Uterus (tissue), 4 donors: ENCODE measurements around the gene CDRT15. TPM values are rescaled to one million over a fixed set of nuclear protein-coding genes. Genes with fewer than 3 reads are reported as not detected.
A peak's percentile ranks its signal among the peaks of the same experiment; 100 is the strongest.

Source experiments
- DNase-seq, 2 donors: peaks; one replicate each; pipeline ENCODE4 v3.0.0-alpha.2; 2019 to 2020
- H3K27ac ChIP-seq, 2 donors: fragments of 200-600 bp; sonication (generic); 1 replicate in 1 of 2; 2 replicates in 1 of 2; pipeline ENCODE4 v1.5.1; 2016 to 2018
- H3K27me3 ChIP-seq, 2 donors: fragments of 200-600 bp; sonication (generic); one replicate each; pipeline ENCODE4 v1.5.1; 2018 to 2019; ENCODE audit warnings: control low read depth in 1 of 2
- H3K36me3 ChIP-seq, 2 donors: fragments of 200-600 bp; sonication (generic); one replicate each; pipeline ENCODE4 v1.5.1; 2019; ENCODE audit warnings: control low read depth in 1 of 2
- H3K4me1 ChIP-seq, 2 donors: fragments of 200-600 bp; sonication (generic); one replicate each; pipeline ENCODE4 v1.5.1; 2018 to 2019; ENCODE audit warnings: control low read depth in 1 of 2
- H3K4me3 ChIP-seq, 2 donors: fragments of 200-600 bp; sonication (generic); 1 replicate in 1 of 2; 2 replicates in 1 of 2; pipeline ENCODE4 v1.5.1; 2018 to 2019; ENCODE audit warnings: mild to moderate bottlenecking in 1 of 2
- H3K9me3 ChIP-seq, 2 donors: fragments of 200-600 bp; sonication (generic); one replicate each; pipeline ENCODE4 v1.5.1; 2019; ENCODE audit warnings: control low read depth in 1 of 2
- POLR2A ChIP-seq, 2 donors: fragments of 450-650 bp; IDR thresholded peaks; one replicate each; pipeline ENCODE4 v1.6.1; 2016; ENCODE audit warnings: antibody characterized with exemption in 2 of 2, mild to moderate bottlenecking in 1 of 2, moderate library complexity in 1 of 2
- intact Hi-C: fragments of 100-400 bp; cut with DNase I; formaldehyde crosslinking; loops from one replicate; pipeline ENCODE4 v1.15.1; 2023; ENCODE audit warnings: low total_unique reads
- total RNA-seq, 4 donors: library from RNA; depleted of rRNA in 3 of 4; stranded (reverse); fragments of >200 nt in 3 of 4; gene quantifications; one replicate each; pipeline versions ENCODE4 v1.1.0 to v1.2.4, GENCODE V29; 2014 to 2023
- TF ChIP-seq, protein P1 (sequence below), 4 experiments: fragments of 200-600 bp in 2 of 4; fragments of 450-650 bp in 2 of 4; sonication (generic) in 2 of 4; IDR thresholded peaks; one replicate each; pipeline ENCODE4 v1.5.1; 2016 to 2019; ENCODE audit warnings: antibody characterized with exemption in 4 of 4, mild to moderate bottlenecking in 2 of 4, moderate library complexity in 1 of 4
- donor health status: DM: yes; HTN: yes; CAD: no.

The CDRT15 gene
- total RNA-seq, 4 donors from 2014 or later: not detected

GRCh38 chr17:14212401-14212800 lies 24.3 kb downstream of the CDRT15 start:
- DNase-seq: no peak
- intact Hi-C loops: no loop called here
- Histone ChIP-seq H3K27me3 (no peaks in the 10 kb centered on the region), H3K9me3 (no peaks in the 10 kb centered on the region), H3K4me1 (no peaks in the 10 kb centered on the region), H3K4me3 (no peak overlapping the region), H3K36me3 (no peaks in the 10 kb centered on the region), H3K27ac (no peak overlapping the region)
- TF ChIP-seq, protein P1, sequence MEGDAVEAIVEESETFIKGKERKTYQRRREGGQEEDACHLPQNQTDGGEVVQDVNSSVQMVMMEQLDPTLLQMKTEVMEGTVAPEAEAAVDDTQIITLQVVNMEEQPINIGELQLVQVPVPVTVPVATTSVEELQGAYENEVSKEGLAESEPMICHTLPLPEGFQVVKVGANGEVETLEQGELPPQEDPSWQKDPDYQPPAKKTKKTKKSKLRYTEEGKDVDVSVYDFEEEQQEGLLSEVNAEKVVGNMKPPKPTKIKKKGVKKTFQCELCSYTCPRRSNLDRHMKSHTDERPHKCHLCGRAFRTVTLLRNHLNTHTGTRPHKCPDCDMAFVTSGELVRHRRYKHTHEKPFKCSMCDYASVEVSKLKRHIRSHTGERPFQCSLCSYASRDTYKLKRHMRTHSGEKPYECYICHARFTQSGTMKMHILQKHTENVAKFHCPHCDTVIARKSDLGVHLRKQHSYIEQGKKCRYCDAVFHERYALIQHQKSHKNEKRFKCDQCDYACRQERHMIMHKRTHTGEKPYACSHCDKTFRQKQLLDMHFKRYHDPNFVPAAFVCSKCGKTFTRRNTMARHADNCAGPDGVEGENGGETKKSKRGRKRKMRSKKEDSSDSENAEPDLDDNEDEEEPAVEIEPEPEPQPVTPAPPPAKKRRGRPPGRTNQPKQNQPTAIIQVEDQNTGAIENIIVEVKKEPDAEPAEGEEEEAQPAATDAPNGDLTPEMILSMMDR (IDR thresholded peaks at IDR 0.05): no peak
- no peak for TF ChIP-seq POLR2A (IDR thresholded peaks at IDR 0.05)

- Histone ChIP-seq H3K4me1 (no peaks in the 10 kb centered on the region), H3K36me3 (no peaks in the 10 kb centered on the region), H3K4me3 (no peak overlapping the region), H3K9me3 (no peaks in the 10 kb centered on the region), H3K27ac (no peak overlapping the region), H3K27me3 (no peaks in the 10 kb centered on the region)
- TF ChIP-seq, protein P1 (IDR thresholded peaks at IDR 0.05): peak in 2 of 4 experiments; percentile 16 to 21
- no peak for TF ChIP-seq POLR2A (IDR thresholded peaks at IDR 0.05)
- intact Hi-C loops: no loop called here
- DNase-seq: peak in 1 of 2 donors; percentile 27
These were observed 24.9 kb downstream of the CDRT15 start for GRCh38 chr17:14211801-14212200.

DNA sequence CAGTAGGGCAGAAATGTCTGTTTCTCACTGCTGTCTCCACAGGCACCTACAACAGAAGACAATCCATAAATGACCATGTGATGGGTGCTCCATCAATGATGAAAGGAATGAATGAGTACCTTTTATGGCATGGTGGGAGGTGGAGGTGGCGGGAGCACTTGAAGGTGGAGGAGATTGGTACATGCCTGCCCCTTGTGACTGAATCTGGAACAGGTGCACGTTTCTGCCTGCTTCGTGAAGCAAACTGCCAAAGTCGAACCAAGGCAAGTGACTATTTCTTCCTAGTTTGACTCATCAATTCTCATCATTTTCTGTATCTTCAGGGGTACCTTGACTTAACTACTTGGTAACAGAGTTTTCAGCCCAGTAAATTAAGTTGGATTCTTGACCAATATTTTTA lies 25.4 kb downstream of the CDRT15 start:
- Histone ChIP-seq H3K4me3 (no peak overlapping the region), H3K4me1 (no peaks in the 10 kb centered on the region), H3K27me3 (no peaks in the 10 kb centered on the region), H3K9me3 (no peaks in the 10 kb centered on the region), H3K36me3 (no peaks in the 10 kb centered on the region), H3K27ac (no peak overlapping the region)
- DNase-seq: no peak
- intact Hi-C loops: no loop called here
- TF ChIP-seq, protein P1 (IDR thresholded peaks at IDR 0.05): no peak
- TF ChIP-seq POLR2A (IDR thresholded peaks at IDR 0.05): no peak

GRCh38 chr17:14209215-14209614 lies 27.4 kb downstream of the CDRT15 start:
- TF ChIP-seq, protein P1 (IDR thresholded peaks at IDR 0.05): no peak
- no peak for TF ChIP-seq POLR2A (IDR thresholded peaks at IDR 0.05)
- DNase-seq: no peak
- Histone ChIP-seq H3K36me3 (no peaks in the 10 kb centered on the region), H3K4me3 (no peak overlapping the region), H3K9me3 (no peaks in the 10 kb centered on the region), H3K27ac (no peak overlapping the region), H3K27me3 (no peaks in the 10 kb centered on the region), H3K4me1 (no peaks in the 10 kb centered on the region)
- intact Hi-C loops: no loop called here

- TF ChIP-seq, protein P1 (IDR thresholded peaks at IDR 0.05): no peak
- no peak for TF ChIP-seq POLR2A (IDR thresholded peaks at IDR 0.05)
- DNase-seq: no peak
- no peaks in the 10 kb centered on the region for H3K36me3 ChIP-seq
- no peak overlapping the region for H3K4me3 ChIP-seq
- intact Hi-C loops: no loop called here
- H3K9me3 ChIP-seq: no peaks in the 10 kb centered on the region
- H3K27me3 ChIP-seq: no peaks in the 10 kb centered on the region
- H3K4me1 ChIP-seq: no peaks in the 10 kb centered on the region
- no peak overlapping the region for H3K27ac ChIP-seq
These were observed 28.9 kb downstream of the CDRT15 start for GRCh38 chr17:14207791-14208190.
